GM23338 (cell line): ENCODE results near the gene CFAP299. TPM values are rescaled to one million over a fixed set of nuclear protein-coding genes. Genes with fewer than 3 reads are reported as not detected.

Source experiments
- ATAC-seq: fragments of 200-7000 bp; cut with Tn5 transposase; 3 replicates; pipeline ENCODE4 v1.9.1; 2020
- DNase-seq: peaks from one replicate; pipeline ENCODE4 v3.0.0-alpha.2; 2015; ENCODE audit warnings: low spot score
- H2AFZ ChIP-seq: fragments of 200-600 bp; sonication (generic); 2 replicates; pipeline ENCODE4 v1.8.0; 2016; ENCODE audit warnings: antibody characterized with exemption, mild to moderate bottlenecking, moderate library complexity
- H3F3A ChIP-seq: fragments of 200-600 bp; sonication (generic); replicated peaks from 2 replicates; pipeline ENCODE4 v1.8.0; 2017; ENCODE audit warnings: antibody characterized with exemption, mixed run types, low read depth
- H3K27ac ChIP-seq: fragments of 200-600 bp; sonication (generic); 2 replicates; pipeline ENCODE4 v1.6.1; 2016; ENCODE audit warnings: low read depth
- H3K27me3 ChIP-seq: fragments of 200-600 bp; sonication (generic); 2 replicates; pipeline ENCODE4 v1.8.0; 2016; ENCODE audit warnings: mild to moderate bottlenecking, mixed run types, moderate library complexity; ENCODE audit not compliant: insufficient read depth
- H3K36me3 ChIP-seq: fragments of 200-600 bp; sonication (generic); 2 replicates; pipeline ENCODE4 v1.8.0; 2016; ENCODE audit warnings: mild to moderate bottlenecking; ENCODE audit not compliant: insufficient read depth
- H3K4me1 ChIP-seq: fragments of 200-600 bp; sonication (generic); 2 replicates; pipeline ENCODE4 v1.8.0; 2016; ENCODE audit warnings: mild to moderate bottlenecking, moderate library complexity; ENCODE audit not compliant: insufficient read depth
- H3K4me2 ChIP-seq: fragments of 200-600 bp; sonication (generic); 2 replicates; pipeline ENCODE4 v1.7.1; 2017; ENCODE audit warnings: mixed run types
- H3K4me3 ChIP-seq: fragments of 200-600 bp; sonication (generic); 2 replicates; pipeline ENCODE4 v1.6.1; 2016; ENCODE audit warnings: mixed run types
- H3K79me2 ChIP-seq: fragments of 200-600 bp; sonication (generic); replicated peaks from 2 replicates; pipeline ENCODE4 v1.8.0; 2017; ENCODE audit warnings: mild to moderate bottlenecking; ENCODE audit not compliant: insufficient read depth
- H3K9me2 ChIP-seq: fragments of 200-600 bp; sonication (generic); 2 replicates; pipeline ENCODE4 v1.8.0; 2017; ENCODE audit not compliant: insufficient read depth
- H4K20me1 ChIP-seq: fragments of 200-600 bp; sonication (generic); replicated peaks from 2 replicates; pipeline ENCODE4 v1.8.0; 2017; ENCODE audit warnings: mild to moderate bottlenecking; ENCODE audit not compliant: insufficient read depth
- H3K27ac Mint-ChIP-seq: 2 replicates; pipeline ENCODE4 v1.8.0; 2020; ENCODE audit warnings: inconsistent platforms, mild to moderate bottlenecking, moderate library complexity, mixed read lengths
- H3K27me3 Mint-ChIP-seq: 3 replicates; pipeline ENCODE4 v1.8.0; 2022; ENCODE audit warnings: low read depth, mild to moderate bottlenecking, moderate library complexity, mixed read lengths, inconsistent platforms; ENCODE audit not compliant: insufficient read depth, poor library complexity
- H3K36me3 Mint-ChIP-seq: 3 replicates; pipeline ENCODE4 v1.8.0; 2021; ENCODE audit warnings: low read depth, mild to moderate bottlenecking, inconsistent platforms, moderate library complexity, mixed read lengths
- H3K4me1 Mint-ChIP-seq: 3 replicates; pipeline ENCODE4 v1.8.0; 2020; ENCODE audit warnings: mild to moderate bottlenecking, inconsistent platforms, mixed read lengths
- H3K4me3 Mint-ChIP-seq: 3 replicates; pipeline ENCODE4 v1.8.0; 2021; ENCODE audit warnings: moderate library complexity, mild to moderate bottlenecking, inconsistent platforms, mixed read lengths
- H3K9me3 Mint-ChIP-seq: 3 replicates; pipeline ENCODE4 v1.8.0; 2020; ENCODE audit warnings: moderate library complexity, mild to moderate bottlenecking, inconsistent platforms, mixed read lengths
- CREB1 ChIP-seq: fragments of 250-450 bp; sonication (Bioruptor Pico); IDR thresholded peaks from 2 replicates; pipeline ENCODE4 v1.5.0; 2020; ENCODE audit warnings: low read depth, mild to moderate bottlenecking, moderate library complexity
- CTCF ChIP-seq, 2 experiments: fragments of 200-600 bp in 1 of 2; sonication (generic) in 1 of 2; conservative IDR thresholded peaks; 2 replicates each; pipeline versions ENCODE4 v1.5.1 to v1.6.1; 2016 to 2017; ENCODE audit warnings: antibody characterized with exemption in 2 of 2, low read depth in 2 of 2, mild to moderate bottlenecking in 2 of 2, moderate library complexity in 1 of 2
- ETS1 ChIP-seq: IDR thresholded peaks from 2 replicates; pipeline ENCODE4 v1.6.1; 2016; ENCODE audit warnings: antibody characterized with exemption
- EZH2 ChIP-seq: fragments of 200-600 bp; sonication (generic); IDR thresholded peaks from one replicate; pipeline ENCODE4 v1.8.0; 2017; ENCODE audit warnings: antibody characterized with exemption, mild to moderate bottlenecking, low read depth; ENCODE audit not compliant: unreplicated experiment
- EZH2phosphoT487 ChIP-seq: fragments of 200-600 bp; sonication (generic); IDR thresholded peaks from one replicate; pipeline ENCODE4 v1.8.1; 2018; ENCODE audit warnings: antibody characterized with exemption; ENCODE audit not compliant: unreplicated experiment
- JUNB ChIP-seq: IDR thresholded peaks from one replicate; pipeline ENCODE4 v1.6.1; 2016; ENCODE audit warnings: antibody characterized with exemption; ENCODE audit not compliant: unreplicated experiment
- POLR2AphosphoS5 ChIP-seq: IDR thresholded peaks from 2 replicates; pipeline ENCODE4 v1.6.1; 2016; ENCODE audit warnings: antibody characterized with exemption, low read depth
- REST ChIP-seq: IDR thresholded peaks from one replicate; pipeline ENCODE4 v1.6.1; 2018; ENCODE audit warnings: antibody characterized with exemption; ENCODE audit not compliant: unreplicated experiment
- ZNF114 ChIP-seq: fragments of 250-450 bp; sonication (Bioruptor Pico); IDR thresholded peaks from 2 replicates; pipeline ENCODE4 v1.5.0; 2020; ENCODE audit warnings: mild to moderate bottlenecking, moderate library complexity
- ZNF462 ChIP-seq: fragments of 250-450 bp; sonication (Bioruptor Pico); IDR thresholded peaks from 2 replicates; pipeline ENCODE4 v1.5.0; 2020; ENCODE audit warnings: mild to moderate bottlenecking, moderate library complexity
- polyA plus RNA-seq: library from polyadenylated mRNA; unstranded; fragments of >200 nt; fragmentation: Nextera tagmentation; extraction: Ambion mirVana; gene quantifications from 2 replicates; pipeline ENCODE4 v1.2.1, GENCODE V29; 2016
- total RNA-seq: library from RNA; depleted of rRNA; stranded (reverse); fragments of >200 nt; shearing (Covaris generic); gene quantifications from 2 replicates; pipeline ENCODE4 v1.2.3, GENCODE V29; 2014

Gene CFAP299
- total and polyA plus RNA-seq, 2 experiments from 2014 or later: not detected

- H3K4me1 ChIP-seq: peaks cover 10% of the 10 kb centered on the region
- Mint-ChIP-seq H3K9me3 (peaks cover 13% of the 10 kb centered on the region), H3K4me3 (no peak overlapping the region), H3K27ac (no peak overlapping the region), H3K27me3 (no peaks in the 10 kb centered on the region), H3K36me3 (peaks cover 4% of the 10 kb centered on the region; the same call in 1 of the 3 replicates), H3K4me1 (peaks cover 13% of the 10 kb centered on the region)
- no peaks in the 10 kb centered on the region for H4K20me1 ChIP-seq
- DNase-seq: no peak
- no peak for ATAC-seq
- no peak for TF ChIP-seq ZNF114 (CRISPR knock-in tag)
- no peak for TF ChIP-seq CTCF (conservative IDR thresholded peaks at IDR 0.05; ENCODE audit: low read depth in 2 of 2)
- TF ChIP-seq REST: no peak
- no peak for TF ChIP-seq ZNF462 (CRISPR knock-in tag)
- no peak for TF ChIP-seq EZH2
- no peak for TF ChIP-seq POLR2AphosphoS5
- TF ChIP-seq JUNB: no peak
- no peak for TF ChIP-seq ETS1
- TF ChIP-seq CREB1 (CRISPR knock-in tag): no peak
- no peak for TF ChIP-seq EZH2phosphoT487
- H3K36me3 ChIP-seq: no peaks in the 10 kb centered on the region
- no peak overlapping the region for H3K4me3 ChIP-seq
- H3K4me2 ChIP-seq: no peak overlapping the region
- H3K9me2 ChIP-seq: no peaks in the 10 kb centered on the region
- H3K79me2 ChIP-seq: no peaks in the 10 kb centered on the region
- no peak overlapping the region for H2AFZ ChIP-seq
- H3K27ac ChIP-seq: no peak overlapping the region
- H3F3A ChIP-seq: no peaks in the 10 kb centered on the region
- H3K27me3 ChIP-seq: no peaks in the 10 kb centered on the region
Measured at GRCh38 chr4:80301884-80302283, 33.6 kb upstream of the CFAP299 start.
